Left colon (tissue), 2 donors: ENCODE measurements around the gene USP7. TPM values are rescaled to one million over a fixed set of nuclear protein-coding genes. Genes with fewer than 3 reads are reported as not detected.

ENCODE experiments used
- ATAC-seq: fragments of 200-7000 bp; cut with Tn5 transposase; one replicate; pipeline ENCODE4 v1.9.1; 2020; ENCODE audit warnings: mild to moderate bottlenecking, moderate library complexity
- DNase-seq, 2 donors: peaks; one replicate each; pipeline ENCODE4 v3.0.0-alpha.2; 2020
- intact Hi-C, 2 donors: fragments of 100-400 bp; cut with DNase I in 1 of 2; cut with micrococcal nuclease in 1 of 2; formaldehyde crosslinking; loops; one replicate each; pipeline versions ENCODE4 v1.11.2 to v1.14.0; 2022; cut with DNase I, micrococcal nuclease
- long read RNA-seq: library from polyadenylated mRNA; unstranded; transcript quantifications from one replicate; pipeline ENCODE4 v2.0.0, GENCODE V29; 2021
- total RNA-seq, 2 donors: library from RNA; stranded (reverse); fragmentation: NEBNext Ultra II Directional; extraction: Animal tissue kit (Norgen Biotek cat#: 25700); gene quantifications; one replicate each; pipeline ENCODE4 v1.2.1, GENCODE V29; 2021
- donor health status: DM: no; HTN: no; CAD: no.
- donor health status: DM: yes; HTN: yes; CAD: no.

USP7 gene
- 100 to 1,000 TPM; 119 to 123 TPM for total RNA-seq
- long read RNA-seq, full-length matches to known transcripts, result 14 of 41 reads
- long read RNA-seq, partial matches to known transcripts, result 22 of 41 reads
- long read RNA-seq, other reads (novel, unspliced or antisense), result 5 of 41 reads

DNA sequence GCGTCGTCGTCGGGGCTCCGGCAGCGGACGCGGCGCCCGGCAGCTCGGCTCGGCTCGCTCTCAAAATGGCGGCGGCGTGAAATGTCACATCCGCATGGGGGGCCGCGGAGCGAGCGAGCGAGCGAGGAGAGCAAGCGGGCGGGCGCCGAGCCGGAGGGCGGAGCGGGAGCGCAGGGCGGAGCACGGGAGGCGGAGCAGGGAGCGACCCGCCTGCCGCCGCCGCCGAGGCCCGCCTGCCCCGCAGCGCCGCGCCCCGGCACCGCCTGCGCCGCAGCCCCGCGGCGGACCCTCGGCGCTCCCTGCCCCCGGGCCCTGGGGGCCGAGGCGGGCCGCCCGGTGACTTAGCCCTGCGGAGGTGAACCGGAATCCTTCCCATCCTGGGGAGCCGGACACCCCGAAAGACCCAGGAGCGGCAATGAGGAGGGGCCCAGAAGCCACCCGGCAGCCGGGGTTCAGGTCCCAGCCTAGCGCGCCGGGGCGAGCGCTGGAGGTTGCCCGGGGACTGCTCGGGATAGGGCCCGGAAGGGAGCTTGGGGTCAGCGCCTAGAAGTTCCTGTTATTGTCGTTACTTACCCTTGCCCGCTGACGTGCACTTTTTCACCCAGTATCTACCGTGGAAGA, at the start of gene USP7:
Gene USP7 (minus strand): TSS at position 86 of the 621 bp plus-strand sequence. CDS start 621 bp downstream, outside the sequence.
- intact Hi-C loops, result no loop called here
- peak; percentile 83 for ATAC-seq

DNA sequence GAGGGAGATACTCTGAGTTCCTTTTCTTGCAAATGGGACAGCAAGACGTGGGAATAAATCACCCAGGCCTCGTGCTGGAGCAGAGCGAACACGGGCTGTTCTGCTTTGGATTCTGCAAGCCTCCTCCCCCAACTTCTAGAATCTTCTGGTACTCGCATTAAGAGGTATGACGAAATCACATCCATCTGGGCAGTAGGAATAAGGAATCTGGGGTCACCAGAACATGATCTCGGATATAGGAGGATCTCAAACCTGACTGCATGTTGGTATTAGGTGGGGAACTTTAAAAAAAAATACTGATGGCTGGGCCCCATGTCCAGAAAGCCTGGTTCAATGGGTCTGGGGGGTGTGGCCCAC, 49.8 kb upstream of the USP7 start:
- no peak for ATAC-seq
- DNase-seq, result no peak
- intact Hi-C loops, result no loop called here

More for the DNA sequence above, at the start of gene USP7:
- DNase-seq, result peak; percentile 88 to 95

GRCh38 chr16:9012848-9013507, 49.3 kb upstream of the USP7 start:
- no peak for DNase-seq
- intact Hi-C loops, result no loop called here
- ATAC-seq, result no peak

DNA sequence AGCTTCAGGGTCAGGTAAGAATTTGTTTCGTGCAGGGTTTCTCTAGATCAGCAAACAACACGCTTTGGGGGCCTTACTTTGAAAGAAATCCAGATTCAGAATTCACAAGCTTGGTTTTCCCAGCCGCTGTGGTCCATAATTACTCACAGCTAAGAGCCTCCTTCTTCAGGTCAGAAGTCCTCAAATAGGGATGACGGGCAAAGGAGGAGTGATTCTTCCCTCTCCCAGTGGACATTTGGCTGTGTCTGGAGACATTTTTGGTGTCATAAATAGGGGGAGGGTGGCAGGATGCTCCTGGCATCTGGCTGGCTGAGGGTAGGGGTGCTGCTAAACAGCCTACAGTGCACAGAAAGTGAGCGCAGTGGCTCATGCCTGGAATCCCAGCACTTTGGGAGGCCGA, 48.6 kb upstream of the USP7 start:
- no peak for DNase-seq
- intact Hi-C loops, result no loop called here

DNA sequence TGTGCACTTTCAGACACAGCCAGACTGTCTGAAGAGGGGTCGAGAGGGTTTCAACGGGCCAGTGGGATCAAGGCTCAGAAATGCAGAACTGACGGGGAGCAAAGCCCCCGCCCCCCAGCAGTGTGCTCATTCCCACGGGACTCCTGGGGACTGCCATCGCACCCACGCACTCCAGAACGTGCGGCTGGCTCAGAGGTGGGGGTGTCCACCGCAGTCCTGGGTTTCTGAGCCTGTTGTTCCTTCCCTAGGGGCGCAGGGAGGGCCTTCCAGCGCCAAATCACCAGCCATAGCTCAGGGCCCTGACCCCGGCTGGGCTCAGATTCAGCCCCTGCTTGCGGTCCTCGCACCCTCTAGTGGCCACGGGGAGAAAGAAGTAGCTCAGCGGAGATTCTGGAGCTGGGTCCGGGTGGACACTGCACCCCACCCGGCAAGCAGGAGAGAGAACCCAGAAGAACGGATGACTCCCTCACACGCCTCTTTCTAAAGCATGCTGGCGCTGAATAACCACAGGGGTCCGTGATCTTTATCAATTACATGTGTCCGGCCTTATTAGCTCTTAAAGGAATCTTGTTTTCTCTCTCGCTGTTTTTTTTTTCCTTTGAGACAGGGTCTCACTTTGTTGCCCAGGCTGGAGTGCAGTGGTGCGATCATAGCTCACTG, 45.0 kb upstream of the USP7 start:
- DNase-seq (peak; percentile 72 to 88), ATAC-seq (peak; percentile 85)
- intact Hi-C loops, result loop anchor here in 1 of 2 donors (10.0 kb wide), 1 partner anchor 74 kb away; no protein-coding TSS in a partner anchor

More for the DNA sequence above, 48.6 kb upstream of the USP7 start:
- no peak for ATAC-seq

DNA sequence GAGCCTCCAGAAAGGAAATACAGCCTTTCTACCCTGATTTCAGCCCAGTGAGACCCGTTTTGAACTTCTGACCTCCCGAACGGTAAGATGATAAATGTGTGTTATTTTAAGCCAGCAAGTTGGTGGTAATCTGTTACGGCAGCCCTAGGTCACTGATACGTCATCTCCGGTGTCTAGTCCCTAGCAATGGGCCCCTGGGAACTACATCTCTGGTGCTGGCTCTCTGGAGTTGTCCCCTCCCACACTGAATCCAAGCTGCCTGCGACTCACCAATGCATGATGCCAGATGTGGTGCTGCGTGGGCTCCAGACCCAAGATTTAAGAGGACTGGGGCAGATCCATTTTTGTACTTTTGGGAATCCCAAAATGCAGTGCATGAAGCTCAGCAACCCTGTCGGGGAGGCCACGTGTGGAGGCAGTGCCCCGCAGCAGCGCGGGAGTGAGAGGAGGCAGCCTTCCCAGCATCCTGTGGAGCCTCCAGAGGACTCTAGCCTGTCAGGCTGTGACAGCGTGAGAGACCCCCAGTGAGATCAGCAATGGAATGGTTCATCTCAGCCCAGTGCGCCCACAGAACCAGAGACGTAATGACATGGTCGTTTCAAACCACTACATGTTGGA, 43.6 kb upstream of the USP7 start:
- no peak for ATAC-seq

GRCh38 chr16:9004183-9004582, 40.5 kb upstream of the USP7 start:
- intact Hi-C loops, result loop anchor here in 1 of 2 donors (10.0 kb wide), 1 partner anchor 69 kb away; no protein-coding TSS in a partner anchor
- ATAC-seq (peak; percentile 16), DNase-seq (no peak)

More for the DNA sequence above, 43.6 kb upstream of the USP7 start:
- DNase-seq, result no peak
- intact Hi-C loops, result loop anchor here in 1 of 2 donors (10.0 kb wide), 1 partner anchor 72 kb away; no protein-coding TSS in a partner anchor

DNA sequence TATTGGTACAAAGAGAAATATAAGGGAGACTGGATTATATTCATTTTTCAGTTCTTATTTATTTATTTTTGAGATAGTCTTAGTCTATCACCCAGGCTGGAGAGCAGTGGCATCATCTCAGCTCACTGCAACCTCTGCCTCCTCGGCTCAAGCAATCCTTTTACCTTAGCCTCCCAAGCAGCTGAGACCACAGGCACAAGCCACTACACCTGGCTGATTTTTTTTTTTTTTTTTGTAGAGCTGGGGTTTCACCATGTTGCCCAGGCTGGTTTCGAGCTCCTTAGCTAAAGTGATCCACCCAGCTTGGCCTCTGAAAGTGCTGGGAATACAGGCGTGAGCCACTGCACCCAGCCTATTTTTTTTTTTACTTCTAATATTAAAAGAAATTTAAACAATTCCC, 40.1 kb upstream of the USP7 start:
- DNase-seq (no peak), ATAC-seq (peak; percentile 17)
- intact Hi-C loops, result loop anchor here in 1 of 2 donors (10.0 kb wide), 1 partner anchor 69 kb away; no protein-coding TSS in a partner anchor

DNA sequence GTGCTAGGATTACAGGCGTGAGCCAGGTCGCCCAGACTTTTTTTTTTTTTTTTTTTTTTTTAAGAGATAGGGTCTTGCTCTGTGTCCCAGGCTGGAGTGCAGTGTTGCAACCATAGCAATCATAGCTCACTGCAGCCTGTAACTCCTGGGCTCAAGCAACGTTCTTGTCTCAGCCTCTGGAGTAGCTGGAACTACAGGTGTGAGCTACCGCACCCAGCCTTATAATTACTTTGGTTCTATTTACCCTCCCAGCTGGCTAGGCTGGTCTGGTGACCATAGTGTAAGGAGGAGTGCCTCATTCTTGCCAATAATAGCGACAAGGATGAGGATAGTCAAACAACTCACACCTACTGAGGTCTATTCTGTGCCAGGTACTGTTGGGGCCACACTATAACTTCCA, 39.6 kb upstream of the USP7 start:
- peak; percentile 95 for ATAC-seq
- intact Hi-C loops, result loop anchor here in 1 of 2 donors (10.0 kb wide), 1 partner anchor 69 kb away; no protein-coding TSS in a partner anchor
- peak; percentile 74 to 81 for DNase-seq

GRCh38 chr16:9002042-9002441, 38.3 kb upstream of the USP7 start:
- ATAC-seq, result no peak
- DNase-seq, result no peak
- intact Hi-C loops, result loop anchor here in 1 of 2 donors (10.0 kb wide), 1 partner anchor 67 kb away; no protein-coding TSS in a partner anchor

- no peak for ATAC-seq
- intact Hi-C loops, result loop anchor here in 1 of 2 donors (10.0 kb wide), 1 partner anchor 66 kb away; no protein-coding TSS in a partner anchor
Measured at GRCh38 chr16:9000664-9001063, 37.0 kb upstream of the USP7 start.

GRCh38 chr16:8999800-9000199, 36.1 kb upstream of the USP7 start:
- DNase-seq (no peak), ATAC-seq (no peak)
- intact Hi-C loops, result loop anchor here in 1 of 2 donors (10.0 kb wide), 1 partner anchor 65 kb away; no protein-coding TSS in a partner anchor

More at GRCh38 chr16:9000664-9001063, 37.0 kb upstream of the USP7 start:
- DNase-seq, result no peak

DNA sequence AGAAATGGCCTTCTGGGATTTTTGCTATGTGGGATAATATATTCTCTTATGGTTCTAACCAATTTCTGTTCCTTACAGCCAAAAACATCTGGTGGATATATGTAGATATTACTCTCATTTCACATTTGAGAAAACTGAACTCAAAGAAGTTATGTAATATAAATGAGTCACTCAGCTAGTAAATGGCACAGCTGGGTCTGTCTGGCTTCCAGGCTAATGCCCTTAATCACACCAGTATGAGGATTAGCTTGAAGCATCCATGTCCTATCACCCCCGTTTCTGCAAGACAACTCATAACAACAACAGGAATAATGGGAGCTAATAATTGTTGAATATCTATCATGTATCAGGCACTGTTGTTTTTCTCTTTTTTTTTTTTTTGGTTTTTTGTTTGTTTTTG, 34.4 kb upstream of the USP7 start:
- intact Hi-C loops, result no loop called here

DNA sequence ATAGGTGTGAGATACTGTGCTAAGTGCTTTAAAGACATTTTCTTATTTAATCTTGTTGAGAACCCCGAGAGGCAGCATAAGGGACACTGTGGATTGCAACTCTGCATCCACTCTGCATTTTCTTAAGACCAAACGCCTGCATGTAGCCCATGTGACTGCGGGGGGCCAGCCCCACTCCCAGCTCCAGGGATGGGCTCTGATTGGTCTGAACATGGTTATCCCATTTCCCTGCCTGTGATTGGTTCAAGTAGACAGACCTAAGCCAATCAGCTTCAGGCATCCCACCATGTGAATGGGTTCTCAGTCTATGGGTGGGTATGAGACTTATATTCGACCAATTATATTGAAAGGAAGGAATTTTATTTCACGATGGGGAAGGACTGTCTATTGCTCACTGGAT, 33.2 kb upstream of the USP7 start:
- intact Hi-C loops, result no loop called here
- ATAC-seq, result no peak
- DNase-seq, result no peak

More for the DNA sequence above, 34.4 kb upstream of the USP7 start:
- ATAC-seq (no peak), DNase-seq (no peak)

DNA sequence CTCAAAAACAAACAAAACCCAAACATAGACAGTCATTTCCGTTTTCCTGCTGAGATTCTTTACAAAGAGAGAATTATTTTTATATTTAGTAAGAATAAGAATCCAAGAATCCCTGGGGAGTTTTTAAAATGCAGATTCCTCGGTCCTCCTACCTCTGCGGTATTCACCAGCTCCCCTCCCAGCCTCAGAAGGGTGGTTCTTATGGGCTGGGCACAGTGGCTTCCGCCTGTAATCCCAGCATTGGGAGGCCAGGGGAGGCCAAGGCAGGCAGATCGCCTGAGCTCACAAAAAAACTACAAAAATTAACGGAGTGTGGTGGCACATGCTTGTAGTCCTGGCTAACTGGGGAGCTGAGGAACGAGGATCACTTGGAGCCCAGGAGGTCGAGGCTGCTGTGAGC, 26.7 kb upstream of the USP7 start:
- DNase-seq, result no peak
- no peak for ATAC-seq
- intact Hi-C loops, result no loop called here

DNA sequence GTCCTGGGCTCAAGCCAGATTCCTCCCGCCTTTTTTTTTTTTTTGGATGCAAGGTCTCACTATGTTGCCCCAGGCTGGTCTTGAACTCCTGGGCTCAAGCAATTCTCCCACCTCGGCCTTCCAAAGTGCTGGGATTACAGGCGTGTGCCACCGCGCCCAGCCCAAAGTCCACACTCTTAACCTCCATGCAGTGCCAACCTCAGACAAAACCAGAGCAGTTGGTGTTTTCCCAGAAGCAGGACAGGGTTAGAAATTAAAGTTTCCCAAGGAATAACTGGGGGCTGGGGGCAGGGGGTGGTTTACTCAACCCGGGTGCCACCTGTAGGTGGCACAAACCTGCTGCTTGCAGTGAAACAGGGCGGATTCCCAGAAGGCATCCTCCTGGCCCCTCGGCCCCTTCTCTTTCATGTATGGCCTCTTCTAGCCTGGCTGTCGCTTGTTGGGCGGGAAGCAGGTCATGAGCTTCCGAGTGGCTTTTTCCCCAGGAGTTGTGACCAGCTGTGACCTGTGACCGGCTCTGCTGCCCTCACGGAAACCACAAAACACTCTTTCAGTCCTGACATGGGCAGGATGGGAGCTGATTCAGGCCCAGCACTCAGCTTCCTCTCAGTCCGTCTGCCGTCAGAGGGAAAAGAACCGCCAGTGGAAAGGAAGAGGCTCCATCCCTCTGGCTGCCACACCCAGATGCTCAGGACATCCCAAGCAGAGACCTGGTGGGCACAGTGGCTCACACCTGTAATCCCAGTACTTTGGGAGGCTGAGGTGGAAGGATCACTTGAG, 25.6 kb upstream of the USP7 start:
- peak; percentile 72 for ATAC-seq
- peak; percentile 81 for DNase-seq
- intact Hi-C loops, result no loop called here

DNA sequence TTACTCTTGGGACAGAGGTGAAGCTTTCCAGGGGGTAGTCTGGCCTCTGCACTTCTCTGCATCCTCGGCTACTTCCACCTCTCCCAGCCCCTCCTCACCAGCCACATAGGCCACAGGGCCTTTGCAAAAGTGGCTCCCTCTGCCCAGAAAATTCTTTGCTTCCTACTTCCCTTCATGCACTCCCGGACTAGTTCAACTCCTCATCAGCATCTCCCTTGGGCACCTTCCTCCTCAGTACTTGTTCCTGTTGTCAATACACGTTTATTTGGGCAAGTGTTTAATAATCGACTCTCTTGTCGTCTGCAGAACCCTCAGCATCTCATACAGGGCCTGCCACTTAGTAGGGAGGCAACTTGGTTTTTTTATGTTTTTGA, 23.1 kb upstream of the USP7 start:
- no peak for ATAC-seq
- intact Hi-C loops, result no loop called here

DNA sequence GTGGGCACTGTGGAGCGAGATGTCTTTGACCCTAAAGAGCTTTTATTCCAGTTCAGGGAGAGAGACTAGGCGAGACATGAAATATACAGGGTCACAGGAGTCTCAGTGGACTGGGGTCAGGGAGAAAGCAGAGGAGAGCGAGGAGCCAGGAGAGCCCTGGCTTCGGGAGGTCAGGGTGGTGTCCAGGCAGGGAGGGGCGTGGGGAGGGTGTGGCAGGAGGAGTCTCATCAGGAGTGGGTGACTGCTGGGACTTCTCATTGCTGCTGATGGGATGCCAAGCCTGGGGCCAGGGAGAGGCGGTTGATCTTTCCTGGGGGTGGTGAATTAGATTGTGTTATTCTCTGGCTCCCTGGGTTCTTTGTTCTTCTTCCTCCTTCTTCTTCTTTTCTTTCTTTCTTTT, 22.4 kb upstream of the USP7 start:
- intact Hi-C loops, result no loop called here
- ATAC-seq (no peak), DNase-seq (peak in 1 of 2 donors; percentile 36)

More for the DNA sequence above, 23.1 kb upstream of the USP7 start:
- DNase-seq, result no peak
